K562 (cell line): Measurements from ENCODE around the gene BNC2. TPM values are rescaled to one million over a fixed set of nuclear protein-coding genes. Genes with fewer than 3 reads are reported as not detected.

Source experiments
- ATAC-seq: fragments of 200-7000 bp; cut with Tn5 transposase; 3 replicates; pipeline ENCODE4 v1.9.1; 2020; ENCODE audit warnings: moderate library complexity
- BruUV-seq: library from RNA; stranded (reverse); fragments of 400-500 nt; replicated peaks from 2 replicates; lab custom pipeline; 2021; lab: Mats Ljungman, UMichigan
- CTCF ChIA-PET: fragments of 300-600 bp; formaldehyde crosslinking; extraction: SDS; loops from one replicate; lab custom pipeline; 2021; ENCODE audit warnings: low intra/inter-chr PET ratio; lab: Yijun Ruan, JAX
- POLR2A ChIA-PET: fragments of 300-600, 350-650 bp; sonication (Branson Sonifier 250); formaldehyde crosslinking; extraction: SDS; loops from one replicate; lab custom pipeline; 2021; ENCODE audit warnings: antibody characterized with exemption, inconsistent platforms; lab: Yijun Ruan, JAX
- DNase-seq, 4 experiments: peaks; one replicate each; pipeline versions ENCODE4 v3.0.0 to v3.0.0-alpha.2; 2011 to 2018; ENCODE audit warnings: low spot score in 3 of 4, mixed read lengths in 3 of 4; ENCODE audit errors: extremely low read depth in 1 of 4
- FAIRE-seq: peaks from 2 replicates; lab custom pipeline; 2011; peaks lifted over from hg19 to GRCh38; lab: Jason Lieb, UNC
- H2AFZ ChIP-seq: 2 replicates; pipeline ENCODE4 v1.6.0; 2011; ENCODE audit warnings: low read depth, low read length, control low read depth, inconsistent platforms
- H3K27ac ChIP-seq: fragments of 200-600 bp; 3 replicates; pipeline ENCODE4 v1.8.0; 2011; ENCODE audit warnings: low read depth, mild to moderate bottlenecking, control low read depth, inconsistent platforms, low read length, moderate library complexity, mixed read lengths; ENCODE audit errors: extremely low read depth
- H3K27me3 ChIP-seq, 2 experiments: fragments of 300-600 bp in 1 of 2; 2 replicates in 1 of 2; 3 replicates in 1 of 2; pipeline versions ENCODE4 v1.6.0 to v1.8.0; 2011; ENCODE audit warnings: inconsistent platforms in 2 of 2, low read length in 2 of 2, mild to moderate bottlenecking in 1 of 2, mixed read lengths in 1 of 2, moderate library complexity in 1 of 2; ENCODE audit not compliant: control insufficient read depth in 2 of 2, insufficient read depth in 2 of 2
- H3K36me3 ChIP-seq: fragments of 300-600 bp; 3 replicates; pipeline ENCODE4 v1.8.0; 2011; ENCODE audit warnings: mild to moderate bottlenecking, low read length, inconsistent platforms; ENCODE audit not compliant: control insufficient read depth, insufficient read depth
- H3K4me1 ChIP-seq, 2 experiments: fragments of 200-600 bp in 1 of 2; replicated peaks in 1 of 2; 2 replicates in 1 of 2; 3 replicates in 1 of 2; pipeline versions ENCODE4 v1.5.1 to v1.8.0; 2011; ENCODE audit warnings: inconsistent platforms in 2 of 2, low read length in 2 of 2, mild to moderate bottlenecking in 1 of 2, mixed read lengths in 1 of 2, moderate library complexity in 1 of 2; ENCODE audit not compliant: control insufficient read depth in 2 of 2, insufficient read depth in 2 of 2
- H3K4me2 ChIP-seq: 2 replicates; pipeline ENCODE4 v1.6.1; 2011; ENCODE audit warnings: low read length, control low read depth, inconsistent platforms, mixed read lengths; ENCODE audit not compliant: insufficient read depth
- H3K4me3 ChIP-seq: fragments of 200-600 bp; sonication (generic), shearing (Covaris generic); 2 replicates; pipeline ENCODE4 v1.5.1; 2016; ENCODE audit warnings: control low read depth, inconsistent platforms
- H3K79me2 ChIP-seq: fragments of 200-600 bp; 3 replicates; pipeline ENCODE4 v1.8.0; 2011; ENCODE audit warnings: low read length, inconsistent platforms; ENCODE audit not compliant: control insufficient read depth, insufficient read depth
- H3K9ac ChIP-seq, 2 experiments: 2 replicates each; pipeline versions ENCODE4 v1.6.0 to v1.6.1; 2011; ENCODE audit warnings: low read depth in 2 of 2, low read length in 2 of 2, control low read depth in 1 of 2, inconsistent platforms in 1 of 2, mild to moderate bottlenecking in 1 of 2, mixed read lengths in 1 of 2; ENCODE audit not compliant: insufficient read depth in 1 of 2
- H3K9me1 ChIP-seq: one replicate; pipeline ENCODE4 v1.6.0; 2011; ENCODE audit warnings: inconsistent platforms, mild to moderate bottlenecking, low read length, moderate library complexity; ENCODE audit not compliant: control insufficient read depth, insufficient read depth
- H3K9me3 ChIP-seq: replicated peaks from 2 replicates; pipeline ENCODE4 v1.5.1; 2011; ENCODE audit warnings: low read depth, low read length, inconsistent platforms; ENCODE audit not compliant: control insufficient read depth, insufficient read depth
- H4K20me1 ChIP-seq: replicated peaks from 2 replicates; pipeline ENCODE4 v1.6.1; 2011; ENCODE audit warnings: low read length, inconsistent platforms, mixed read lengths; ENCODE audit not compliant: control insufficient read depth, insufficient read depth
- ATF1 ChIP-seq, 2 experiments: fragments of 450-650 bp in 1 of 2; IDR thresholded peaks; 2 replicates each; pipeline ENCODE4 v1.6.1; 2016; ENCODE audit warnings: missing compliant biosample characterization in 1 of 2, missing genetic modification characterization in 1 of 2
- DMBX1 ChIP-seq: fragments of 250-450 bp; sonication (Bioruptor Pico); IDR thresholded peaks from 2 replicates; pipeline ENCODE4 v1.8.0; 2022; ENCODE audit warnings: inconsistent platforms, mild to moderate bottlenecking, moderate library complexity, borderline replicate concordance
- GABPB1 ChIP-seq: sonication (generic); formaldehyde crosslinking; IDR thresholded peaks from 2 replicates; pipeline ENCODE4 v1.8.0; 2022; ENCODE audit warnings: mild to moderate bottlenecking, missing genetic modification reagents
- HMG20B ChIP-seq: fragments of 250-450 bp; sonication (Bioruptor Pico); IDR thresholded peaks from 2 replicates; pipeline ENCODE4 v1.5.0; 2021; ENCODE audit warnings: mild to moderate bottlenecking
- KLF6 ChIP-seq: fragments of 250-450 bp; sonication (Bioruptor Pico); IDR thresholded peaks from 2 replicates; pipeline ENCODE4 v1.4.0; 2020; ENCODE audit warnings: mild to moderate bottlenecking, moderate library complexity, borderline replicate concordance
- NFATC3 ChIP-seq: fragments of 450-650 bp; IDR thresholded peaks from 2 replicates; pipeline ENCODE4 v1.6.1; 2017; ENCODE audit warnings: mild to moderate bottlenecking
- NONO ChIP-seq, 2 experiments: fragments of 200-400 bp in 1 of 2; fragments of 450-650 bp in 1 of 2; formaldehyde crosslinking in 1 of 2; IDR thresholded peaks; 2 replicates each; pipeline ENCODE4 v1.6.1; 2017; ENCODE audit warnings: low read depth in 2 of 2, mild to moderate bottlenecking in 2 of 2, moderate library complexity in 2 of 2, low read length in 1 of 2
- PTRF ChIP-seq: fragments of 450-650 bp; IDR thresholded peaks from 2 replicates; pipeline ENCODE4 v1.6.1; 2016; ENCODE audit warnings: mild to moderate bottlenecking, missing genetic modification characterization, missing compliant biosample characterization
- RNF2 ChIP-seq: sonication (generic); IDR thresholded peaks from 2 replicates; pipeline ENCODE4 v1.6.1; 2016
- SMAD4 ChIP-seq: fragments of 250-450 bp; sonication (Bioruptor Pico); conservative IDR thresholded peaks from 2 replicates; pipeline ENCODE4 v1.8.0; 2021; ENCODE audit warnings: inconsistent platforms, mild to moderate bottlenecking, moderate library complexity
- SRF ChIP-seq, 2 experiments: fragments of 250-450, 450-650 bp in 1 of 2; sonication (Bioruptor Pico) in 1 of 2; sonication (generic) in 1 of 2; formaldehyde crosslinking; IDR thresholded peaks; 2 replicates each; pipeline versions ENCODE4 v1.5.0 to v1.5.1; 2020 to 2022; ENCODE audit warnings: mild to moderate bottlenecking in 1 of 2, missing genetic modification reagents in 1 of 2
- THAP7 ChIP-seq: fragments of 250-450 bp; sonication (Bioruptor Pico); IDR thresholded peaks from 2 replicates; pipeline ENCODE4 v1.5.0; 2021
- ZEB2 ChIP-seq: fragments of 450-650 bp; IDR thresholded peaks from 2 replicates; pipeline ENCODE4 v1.6.1; 2016
- ZNF121 ChIP-seq: sonication (generic); formaldehyde crosslinking; conservative IDR thresholded peaks from 2 replicates; pipeline ENCODE4 v1.8.0; 2022; ENCODE audit warnings: missing genetic modification reagents
- ZNF740 ChIP-seq, 3 experiments: fragments of 200-800 bp in 1 of 3; sonication (Bioruptor generic) in 1 of 3; sonication (generic) in 1 of 3; formaldehyde crosslinking in 1 of 3; IDR thresholded peaks; 2 replicates each; pipeline versions ENCODE4 v1.6.1 to v1.8.0; 2016 to 2022; ENCODE audit warnings: mild to moderate bottlenecking in 2 of 3, missing compliant biosample characterization in 2 of 3, missing genetic modification characterization in 2 of 3, missing genetic modification reagents in 1 of 3
- WGBS: fragments of 100-300 bp; shearing (Covaris generic); methylation state at CpG from one replicate; pipeline ENCODE4 v1.1.6; 2016; ENCODE audit warnings: low coverage, mixed read lengths; ENCODE audit not compliant: insufficient coverage; ENCODE audit errors: missing lambda C conversion rate; 5-methylcytosine and 5-hydroxymethylcytosine counted together
- in situ Hi-C: fragments of 300-500 bp; cut with MboI; formaldehyde crosslinking; loops from 4 replicates; pipeline ENCODE4 v1.15.0; 2018; ENCODE audit warnings: inconsistent platforms, mixed read lengths
- intact Hi-C: fragments of 100-400 bp; cut with micrococcal nuclease; formaldehyde crosslinking; loops from 2 replicates; pipeline ENCODE4 v1.14.2; 2022
- polyA plus RNA-seq, 8 experiments: library from polyadenylated mRNA; depleted of rRNA in 4 of 8; stranded (reverse) in 5 of 8; unstranded in 3 of 8; fragments of >200 nt; fragmentation: Nextera tagmentation in 2 of 8; fragmentation: Illumina TruSeq in 1 of 8; extraction: Ambion mirVana in 2 of 8; extraction: Trizol in 1 of 8; gene quantifications; 2 replicates each; pipeline versions ENCODE4 v1.2.1 to v1.2.3, GENCODE V29; 2011 to 2014; ENCODE audit warnings: inconsistent platforms in 1 of 8, missing spikeins in 1 of 8
- total RNA-seq, 7 experiments: library from RNA; depleted of rRNA in 6 of 7; stranded (reverse); fragments of >200 nt in 6 of 7; fragmentation: Illumina TruSeq in 2 of 7; extraction: Trizol in 2 of 7; gene quantifications; 2 replicates each; pipeline versions ENCODE4 v1.2.1 to v1.2.3, GENCODE V29; 2011 to 2021; ENCODE audit warnings: low replicate concordance in 1 of 7

The BNC2 gene
- total and polyA plus RNA-seq, 9 of the 15 experiments (the other 6 are each of a cell fraction or from before 2014, with no cell fraction given) = not detected

- FAIRE-seq = no peak
- no peak overlapping the region for H2AFZ ChIP-seq
- in situ Hi-C loops = no loop called here
- no peak overlapping the region for H3K4me2 ChIP-seq
- WGBS = 0% methylated on average over 6 of the region's 15 CpGs
- ATAC-seq = no peak
- no peaks in the 10 kb centered on the region for H3K4me1 ChIP-seq
- H3K9ac ChIP-seq = no peak overlapping the region
- no peaks in the 10 kb centered on the region for H3K9me3 ChIP-seq
- ChIA-PET POLR2A (no interaction called here), CTCF (no interaction called here)
- no peaks in the 10 kb centered on the region for H3K79me2 ChIP-seq
- no peak overlapping the region for H3K27ac ChIP-seq
- no peaks in the 10 kb centered on the region for H3K27me3 ChIP-seq
- no peak for DNase-seq
- intact Hi-C loops = no loop called here
- H3K9me1 ChIP-seq = no peaks in the 10 kb centered on the region
- H3K4me3 ChIP-seq = no peak overlapping the region
- H4K20me1 ChIP-seq = no peaks in the 10 kb centered on the region
- no peaks in the 10 kb centered on the region for H3K36me3 ChIP-seq
- no peak for TF ChIP-seq RNF2
- no peak for TF ChIP-seq ZEB2
- no peak for TF ChIP-seq ZNF121 (CRISPR knock-in tag)
- TF ChIP-seq KLF6 (CRISPR knock-in tag) = no peak
- TF ChIP-seq SRF (CRISPR knock-in tag; IDR thresholded peaks at IDR 0.05) = no peak
- TF ChIP-seq, all 486 proteins: peak for 0
- BruUV-seq = no TSS peak
These were observed 318.2 kb downstream of the BNC2 start for GRCh38 chr9:16552252-16552651.

- H2AFZ ChIP-seq = no peak overlapping the region
- no peaks in the 10 kb centered on the region for H4K20me1 ChIP-seq
- H3K36me3 ChIP-seq = no peaks in the 10 kb centered on the region
- CTCF ChIA-PET = no interaction called here
- POLR2A ChIA-PET = no interaction called here
- FAIRE-seq = no peak
- in situ Hi-C loops (no loop called here), intact Hi-C loops (no loop called here)
- H3K9me1 ChIP-seq = no peaks in the 10 kb centered on the region
- H3K9me3 ChIP-seq = no peaks in the 10 kb centered on the region
- H3K27me3 ChIP-seq = no peaks in the 10 kb centered on the region
- ATAC-seq = no peak
- H3K4me1 ChIP-seq = no peaks in the 10 kb centered on the region
- DNase-seq = no peak
- no peak overlapping the region for H3K4me3 ChIP-seq
- no peak overlapping the region for H3K27ac ChIP-seq
- 0% methylated on average over 1 of the region's 1 CpG for WGBS
- H3K79me2 ChIP-seq = no peaks in the 10 kb centered on the region
- BruUV-seq = no TSS peak
- no peak overlapping the region for H3K9ac ChIP-seq
- no peak overlapping the region for H3K4me2 ChIP-seq
- TF ChIP-seq ATF1 (CRISPR knock-in tag; IDR thresholded peaks at IDR 0.05) (no peak), ATF1 (tag; IDR thresholded peaks at IDR 0.05) (no peak), NFATC3 (no peak), ZNF740 (CRISPR knock-in tag; IDR thresholded peaks at IDR 0.05) (no peak), ZNF740 (tag; IDR thresholded peaks at IDR 0.05) (no peak), HMG20B (CRISPR knock-in tag) (no peak), DMBX1 (CRISPR knock-in tag) (no peak), NONO (IDR thresholded peaks at IDR 0.05; ENCODE audit: low read depth in 2 of 2, low read length in 1 of 2) (no peak), THAP7 (no peak), PTRF (tag) (no peak), GABPB1 (CRISPR knock-in tag) (no peak), SMAD4 (CRISPR knock-in tag) (no peak)
These were observed 318.8 kb downstream of the BNC2 start for GRCh38 chr9:16551692-16552091.
